Suppressor macrophage (primary cell): ENCODE measurements around the gene KRTAP12-4.
"Not testable (repeated sequence)": the region's sequence is repeated elsewhere in the genome, so short reads cannot be mapped to it uniquely, and the experiment has no call there.

Experiments
- DNase-seq, 4 experiments: peaks; one replicate each; pipeline ENCODE4 v3.0.0-alpha.2; 2020 to 2022

The KRTAP12-4 gene

GRCh38 chr21:44628707-44629391 lies 25.6 kb downstream of the KRTAP12-4 start:
- DNase-seq, result no peak

- not testable (repeated sequence) for DNase-seq
Observed at GRCh38 chr21:44627831-44628233, 26.6 kb downstream of the KRTAP12-4 start.

- not testable (repeated sequence) for DNase-seq
Observed at GRCh38 chr21:44627181-44627822, 27.2 kb downstream of the KRTAP12-4 start.

GRCh38 chr21:44626673-44627143 lies 27.8 kb downstream of the KRTAP12-4 start, which contains the start of gene KRTAP10-9:
KRTAP10-9 (plus strand) TSS chr21:44627093; CDS start chr21:44627172, 79 bp downstream.
- no peak for DNase-seq

- no peak for DNase-seq
Observed at GRCh38 chr21:44626262-44626661, 28.2 kb downstream of the KRTAP12-4 start.

GRCh38 chr21:44625756-44626155 lies 28.7 kb downstream of the KRTAP12-4 start:
- DNase-seq, result no peak

GRCh38 chr21:44623575-44623974 lies 30.9 kb downstream of the KRTAP12-4 start:
- no peak for DNase-seq

- no peak for DNase-seq
Observed at GRCh38 chr21:44619886-44620285, 34.6 kb downstream of the KRTAP12-4 start.

GRCh38 chr21:44618909-44619308 lies 35.5 kb downstream of the KRTAP12-4 start:
- no peak for DNase-seq

- DNase-seq, result peak; percentile 46 to 73 (median 58)
Observed at GRCh38 chr21:44618504-44618903, 36.0 kb downstream of the KRTAP12-4 start.

- DNase-seq, result no peak
Observed at GRCh38 chr21:44617071-44617501, 37.4 kb downstream of the KRTAP12-4 start.

- no peak for DNase-seq
Observed at GRCh38 chr21:44616591-44616926, 37.9 kb downstream of the KRTAP12-4 start.

- DNase-seq, result no peak
Observed at GRCh38 chr21:44615911-44616590, 38.4 kb downstream of the KRTAP12-4 start.

- no peak for DNase-seq
Observed at GRCh38 chr21:44615466-44615865, 39.0 kb downstream of the KRTAP12-4 start.

GRCh38 chr21:44614961-44615391 lies 39.5 kb downstream of the KRTAP12-4 start:
- DNase-seq, result no peak

GRCh38 chr21:44614161-44614631 lies 40.3 kb downstream of the KRTAP12-4 start:
- no peak for DNase-seq

GRCh38 chr21:44613386-44614155 lies 40.9 kb downstream of the KRTAP12-4 start:
- no peak for DNase-seq

GRCh38 chr21:44612669-44613229 lies 41.7 kb downstream of the KRTAP12-4 start:
- no peak for DNase-seq

GRCh38 chr21:44612029-44612486 lies 42.4 kb downstream of the KRTAP12-4 start, which contains the start of gene KRTAP10-8:
KRTAP10-8 (plus strand) TSS chr21:44612079; CDS start chr21:44612101, 22 bp downstream.
- DNase-seq, result no peak

GRCh38 chr21:44611551-44611950 lies 42.9 kb downstream of the KRTAP12-4 start:
- DNase-seq, result no peak

GRCh38 chr21:44610157-44610843 lies 44.2 kb downstream of the KRTAP12-4 start:
- DNase-seq, result not testable (repeated sequence)
